CMK (cell line): ENCODE results near the gene SHISA8.

Experiments
- DNase-seq: peaks from one replicate; pipeline ENCODE4 v3.0.0-alpha.2; 2010; ENCODE audit warnings: low read depth

Gene SHISA8

DNA sequence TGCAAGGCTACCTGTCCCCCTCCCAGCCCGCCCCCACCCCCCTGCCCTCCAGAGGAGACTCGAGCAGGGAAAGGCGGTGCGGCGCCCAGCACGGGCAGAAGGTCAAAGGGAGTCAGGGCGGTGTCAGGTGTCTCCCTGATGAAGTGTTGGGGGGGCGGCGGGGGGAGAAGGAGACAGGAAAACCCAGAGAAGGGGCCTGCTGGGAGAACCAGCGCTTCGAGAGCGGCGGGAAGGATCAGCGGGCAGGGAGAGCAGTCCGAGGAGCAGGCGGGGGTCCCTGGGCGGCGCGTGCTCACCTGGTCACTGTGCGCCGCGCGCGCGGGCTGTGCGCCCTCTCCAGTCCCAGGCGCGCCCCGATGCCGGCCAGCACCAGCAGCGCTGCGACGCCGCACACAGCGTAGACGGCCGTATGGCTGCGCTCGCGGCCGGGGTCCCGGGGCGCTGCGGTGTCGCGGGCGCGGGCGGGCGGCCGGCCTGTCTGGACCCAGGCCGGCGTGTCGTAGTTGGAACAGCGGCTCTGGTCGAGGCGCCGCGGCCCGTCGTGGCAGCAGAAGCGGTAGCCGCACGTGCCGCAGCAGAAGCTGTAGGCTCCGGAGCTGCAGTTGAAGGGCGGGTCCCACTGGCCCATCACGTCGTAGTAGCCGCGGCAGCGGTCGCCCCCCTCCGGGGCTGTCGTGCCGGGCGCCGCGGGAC lies 886 bp downstream of the SHISA8 start:
- DNase-seq, result no peak

DNA sequence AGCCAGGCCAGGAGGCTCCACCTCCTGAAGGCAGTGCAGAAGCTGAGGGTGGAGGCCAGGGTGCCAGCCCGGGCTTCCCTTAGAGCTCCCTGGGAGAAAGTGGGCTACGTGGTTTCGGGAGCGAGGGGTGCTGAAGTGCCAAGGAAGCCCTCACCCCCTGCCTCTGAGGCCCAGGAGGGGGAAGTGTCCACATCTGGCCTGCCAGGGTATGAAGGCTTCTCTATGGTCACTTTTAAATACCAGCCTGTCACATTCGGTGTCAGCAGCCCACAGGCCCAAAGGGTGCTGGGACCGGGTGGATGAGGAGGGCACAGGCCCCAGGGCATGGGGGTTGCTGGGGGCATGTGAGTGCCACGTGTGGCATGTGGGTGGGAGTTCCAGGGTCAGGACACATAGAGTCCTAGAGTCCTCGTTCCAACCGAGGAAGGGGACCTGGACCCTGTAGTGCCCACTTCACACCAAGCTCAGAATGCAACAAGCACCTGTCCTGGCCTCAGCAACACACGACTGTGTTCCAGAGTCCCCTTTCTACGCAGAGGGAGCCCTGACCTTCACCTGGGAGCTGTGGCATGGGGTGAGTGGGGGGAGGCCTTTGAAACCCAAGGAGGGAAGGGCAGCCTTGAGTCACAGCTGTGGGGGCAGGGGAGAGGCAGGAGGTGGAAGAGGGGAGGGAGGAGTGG lies 1.7 kb downstream of the SHISA8 start:
- DNase-seq, result no peak

DNA sequence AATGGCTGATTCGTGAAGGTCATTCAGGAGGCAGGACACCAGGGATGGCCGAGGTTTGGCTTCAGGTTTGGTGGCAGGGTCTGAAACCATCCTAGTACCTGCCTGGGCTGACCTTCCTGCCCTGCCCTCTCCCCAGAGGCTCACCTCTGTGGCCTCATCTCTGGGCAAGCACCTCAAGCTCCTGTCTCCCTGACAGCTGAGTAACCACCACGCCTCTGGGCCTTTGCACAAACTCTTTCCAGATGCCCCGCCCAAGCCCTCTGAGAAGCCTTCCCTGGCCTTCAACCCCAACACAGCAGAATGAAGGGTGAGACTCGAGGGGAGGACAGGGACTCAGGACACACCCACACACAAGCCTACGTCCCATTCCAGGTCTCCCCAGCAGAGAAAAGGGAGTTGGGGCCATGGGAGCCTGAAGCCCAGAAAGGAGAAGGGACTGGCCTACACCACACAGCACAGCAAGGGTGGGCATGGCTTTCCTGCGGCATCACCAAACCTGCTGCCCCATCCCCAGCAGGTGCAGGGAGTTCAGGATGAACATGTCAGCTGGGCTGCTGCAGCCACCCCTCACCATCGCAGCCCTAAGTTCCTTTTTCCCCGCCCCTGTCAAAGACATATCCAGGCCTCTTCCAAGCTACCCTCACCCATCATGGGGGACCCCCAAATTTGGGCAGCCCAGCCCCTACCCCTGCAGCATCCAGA lies 2.4 kb downstream of the SHISA8 start:
- no peak for DNase-seq

DNA sequence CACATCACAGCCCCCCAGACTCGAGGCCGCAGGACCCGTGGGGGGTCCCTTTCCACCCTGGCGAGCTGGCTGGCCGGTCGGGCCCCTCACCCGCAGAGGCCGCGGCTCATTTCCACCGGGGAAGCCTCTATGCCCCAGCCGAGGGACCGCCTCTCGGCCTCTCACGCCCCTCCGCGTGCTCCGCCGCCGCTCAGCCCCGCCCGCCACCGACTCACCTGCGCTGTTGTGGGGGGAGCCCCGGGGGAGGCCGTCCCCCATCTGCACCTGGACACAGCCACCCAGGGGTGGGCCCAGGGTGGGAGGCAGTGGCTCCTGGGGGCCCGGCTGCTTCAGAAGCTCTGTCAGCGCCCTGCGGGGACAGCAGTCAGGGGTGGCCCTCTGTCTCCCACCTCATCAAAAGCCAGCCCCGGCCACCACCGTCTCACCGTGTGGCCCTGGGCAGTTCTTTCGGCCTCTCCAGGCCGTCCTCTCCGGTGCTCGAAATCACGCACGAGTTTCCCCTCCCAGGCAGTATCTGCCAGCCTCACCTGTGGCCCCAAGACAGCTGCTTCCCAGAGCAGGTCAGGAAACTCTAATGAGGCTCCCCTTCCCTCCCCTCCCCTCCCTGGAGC lies 3.8 kb downstream of the SHISA8 start:
- DNase-seq, result no peak

DNA sequence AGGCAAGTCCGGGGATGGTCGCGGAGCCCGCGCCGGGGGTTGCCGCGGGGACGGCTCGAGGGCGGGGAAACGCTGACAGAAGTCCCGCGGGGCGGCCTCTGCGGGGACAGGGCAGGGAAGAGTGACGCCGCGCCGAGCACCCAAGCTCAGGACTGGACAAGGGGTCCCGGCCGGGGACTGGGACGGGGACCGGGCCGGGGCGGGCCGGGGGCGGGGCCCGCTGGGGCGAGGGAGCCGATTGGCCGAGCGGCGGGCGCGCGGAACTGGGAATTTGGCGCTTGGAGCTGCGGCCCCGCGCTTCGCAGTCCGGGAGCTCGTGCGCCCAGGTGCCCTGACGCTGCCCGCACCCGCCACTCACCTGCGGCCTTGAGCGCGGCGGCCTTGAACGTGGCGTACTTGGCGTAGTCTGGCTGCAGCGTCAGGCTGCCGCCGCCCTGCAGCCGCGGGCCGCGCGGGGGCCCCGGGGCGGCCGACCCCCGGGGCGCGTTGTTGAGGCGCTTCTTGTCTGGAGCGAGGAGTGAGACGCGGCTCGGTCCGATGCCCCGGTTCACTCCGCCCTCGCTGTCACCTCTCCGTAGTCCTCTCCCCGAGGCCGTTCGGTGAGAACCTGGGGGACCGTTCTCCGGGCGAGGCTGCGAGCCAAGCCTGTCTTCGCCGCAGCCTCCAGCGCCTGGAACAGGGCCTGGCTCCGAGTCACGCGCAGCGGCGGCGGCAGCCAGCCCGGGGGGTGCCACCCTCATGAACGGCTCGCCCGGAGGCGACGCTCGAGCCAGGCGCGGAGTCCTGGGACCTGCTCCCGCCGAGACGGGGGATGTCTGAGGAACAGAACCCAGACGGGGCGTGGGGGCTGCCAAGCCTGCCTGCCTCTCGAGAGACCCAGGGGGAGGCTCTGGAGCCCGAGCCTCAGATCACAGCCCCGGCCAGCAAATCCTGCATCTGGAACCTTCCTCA lies 4.5 kb downstream of the SHISA8 start:
- no peak for DNase-seq

DNA sequence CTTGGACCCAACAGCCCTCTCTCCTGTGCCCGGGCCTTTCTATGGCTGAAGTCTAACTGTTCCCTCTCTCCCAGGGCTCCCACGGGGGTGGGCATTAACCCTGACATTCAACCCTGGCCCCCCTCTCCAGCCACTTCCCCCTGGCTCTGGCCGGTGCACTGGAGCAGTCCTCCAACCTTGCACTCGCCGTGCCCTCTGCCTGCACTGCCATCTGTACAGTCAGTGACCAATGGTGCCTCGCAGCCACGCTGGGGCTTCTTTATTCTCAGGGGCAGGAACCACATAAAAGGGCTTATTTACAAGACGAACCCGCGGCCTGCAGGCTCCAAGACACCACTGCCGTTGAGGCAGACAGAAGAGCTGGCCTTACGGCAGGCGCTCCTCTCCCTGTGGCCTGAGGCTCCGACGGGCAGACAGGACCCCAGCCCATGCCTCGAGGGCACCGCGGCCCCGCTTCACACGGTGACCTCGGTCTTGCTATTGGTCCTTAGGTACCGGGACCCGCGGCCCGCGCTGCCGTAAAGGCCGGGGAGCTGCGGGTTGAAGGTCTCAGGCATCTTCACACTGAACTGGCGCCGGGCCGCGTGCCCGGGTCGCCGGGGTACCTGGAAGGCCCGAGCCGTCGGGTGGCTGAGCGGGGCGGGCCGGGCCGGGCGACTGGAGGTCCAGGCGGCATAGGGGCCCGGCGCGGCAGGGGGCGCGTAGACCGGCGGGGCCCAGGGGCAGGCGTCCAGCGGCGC lies 5.4 kb downstream of the SHISA8 start:
- DNase-seq, result no peak

DNA sequence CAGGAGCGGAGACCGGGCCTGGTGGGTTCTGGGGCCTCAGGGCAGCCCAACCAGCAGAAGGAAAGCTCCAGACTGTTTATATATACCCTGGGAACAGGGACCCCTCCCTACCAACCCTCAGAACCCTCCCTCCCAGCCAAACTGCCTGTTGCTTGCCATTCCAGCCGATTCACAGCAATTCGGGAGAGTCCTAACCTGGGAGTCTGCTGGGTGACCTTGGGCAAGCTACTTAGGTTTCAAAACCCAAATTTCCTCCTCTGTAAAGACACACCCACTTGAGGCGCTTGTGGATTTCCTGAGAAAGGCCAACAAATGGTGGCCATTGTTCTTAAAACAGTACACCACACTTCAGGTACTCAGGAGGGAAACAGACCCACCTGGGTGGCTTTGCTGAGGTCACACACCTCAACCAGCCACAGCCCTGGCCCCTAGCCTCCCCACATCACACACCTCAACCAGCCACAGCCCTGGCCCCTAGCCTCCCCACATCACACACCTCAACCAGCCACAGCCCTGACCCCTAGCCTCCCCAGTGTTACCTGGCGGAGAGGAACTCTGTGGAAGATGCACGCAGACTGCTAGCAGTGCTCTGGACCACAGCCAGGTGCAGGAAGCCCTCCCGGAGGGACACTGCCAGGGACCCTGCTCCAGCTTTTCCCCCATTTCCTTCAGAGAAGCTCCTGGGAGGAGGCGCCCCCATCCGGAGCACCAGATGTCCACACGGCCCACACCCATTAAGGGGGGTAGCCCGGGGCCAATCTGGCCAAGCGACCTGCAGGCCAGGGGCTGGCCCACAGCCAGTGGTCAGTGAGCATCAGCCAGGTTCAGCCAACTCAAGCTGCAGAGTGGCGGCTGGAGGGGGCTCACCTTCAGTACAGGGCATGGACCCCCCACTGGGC lies 6.2 kb downstream of the SHISA8 start:
- DNase-seq, result no peak

DNA sequence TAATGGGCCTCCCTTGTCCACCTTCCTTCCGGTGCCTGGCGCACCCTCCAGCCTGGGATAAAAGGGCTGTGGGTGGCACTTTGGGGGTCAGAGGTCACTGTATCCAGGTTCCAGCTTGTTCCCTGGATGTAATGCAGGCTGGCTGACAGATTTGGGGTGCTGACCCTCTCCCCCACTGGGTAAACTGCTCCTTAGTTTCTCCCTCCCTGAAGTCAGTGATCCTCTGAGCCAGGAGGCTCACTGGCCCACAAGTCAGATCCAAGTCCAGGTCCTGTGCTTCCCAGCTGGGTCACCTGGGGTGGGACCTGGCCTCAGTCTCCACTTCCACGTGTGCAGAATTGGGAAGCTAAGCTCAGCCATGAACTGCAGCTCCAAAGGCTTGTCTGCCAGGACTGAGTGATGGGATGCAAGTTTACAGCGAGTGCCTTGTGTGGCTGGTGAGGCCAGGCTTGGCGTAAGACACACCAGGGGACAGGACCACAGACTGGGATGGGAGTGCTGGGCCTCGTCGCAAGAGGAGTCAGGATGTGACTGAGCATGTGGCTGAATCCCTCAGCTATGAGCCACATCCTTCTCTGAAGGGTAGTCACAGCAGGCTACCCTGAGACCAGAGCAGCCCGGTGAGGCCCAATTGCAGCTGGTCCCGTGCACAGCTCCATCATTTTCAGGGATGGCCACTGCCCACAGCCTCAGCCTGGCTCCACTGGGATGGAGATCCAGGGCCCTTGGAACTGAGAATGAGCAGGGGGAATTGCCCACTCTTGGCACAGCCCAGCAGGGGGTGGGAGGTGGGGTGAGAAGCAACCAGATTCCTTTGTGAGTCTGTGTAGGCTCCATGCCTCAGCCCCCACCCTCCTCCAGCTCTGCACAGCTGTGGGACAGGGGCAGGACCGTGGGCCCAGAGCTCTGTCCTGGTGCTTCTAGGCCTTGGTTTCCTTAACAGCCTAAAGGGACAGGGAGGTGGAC lies 7.2 kb downstream of the SHISA8 start:
- DNase-seq, result no peak

DNA sequence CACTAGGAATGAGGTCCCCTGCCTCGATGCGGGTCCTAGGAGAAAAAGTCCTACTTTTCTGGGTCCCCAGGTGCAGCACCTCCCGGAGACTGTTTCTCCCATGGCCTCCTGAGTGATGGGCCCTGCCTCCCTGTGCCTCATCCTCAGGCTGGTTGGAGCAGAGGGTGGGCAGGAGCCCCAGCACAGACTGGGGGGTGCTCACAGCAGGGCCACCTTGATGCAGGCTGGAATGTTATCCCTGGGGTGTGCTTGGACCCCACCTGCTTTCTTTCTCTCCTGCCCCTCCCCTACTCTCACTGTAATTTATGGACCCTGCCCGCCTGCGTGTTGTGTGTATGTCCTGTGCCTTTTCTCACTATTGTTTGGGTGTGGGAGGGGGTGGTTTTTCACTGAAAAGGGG lies 8.1 kb downstream of the SHISA8 start:
- no peak for DNase-seq

DNA sequence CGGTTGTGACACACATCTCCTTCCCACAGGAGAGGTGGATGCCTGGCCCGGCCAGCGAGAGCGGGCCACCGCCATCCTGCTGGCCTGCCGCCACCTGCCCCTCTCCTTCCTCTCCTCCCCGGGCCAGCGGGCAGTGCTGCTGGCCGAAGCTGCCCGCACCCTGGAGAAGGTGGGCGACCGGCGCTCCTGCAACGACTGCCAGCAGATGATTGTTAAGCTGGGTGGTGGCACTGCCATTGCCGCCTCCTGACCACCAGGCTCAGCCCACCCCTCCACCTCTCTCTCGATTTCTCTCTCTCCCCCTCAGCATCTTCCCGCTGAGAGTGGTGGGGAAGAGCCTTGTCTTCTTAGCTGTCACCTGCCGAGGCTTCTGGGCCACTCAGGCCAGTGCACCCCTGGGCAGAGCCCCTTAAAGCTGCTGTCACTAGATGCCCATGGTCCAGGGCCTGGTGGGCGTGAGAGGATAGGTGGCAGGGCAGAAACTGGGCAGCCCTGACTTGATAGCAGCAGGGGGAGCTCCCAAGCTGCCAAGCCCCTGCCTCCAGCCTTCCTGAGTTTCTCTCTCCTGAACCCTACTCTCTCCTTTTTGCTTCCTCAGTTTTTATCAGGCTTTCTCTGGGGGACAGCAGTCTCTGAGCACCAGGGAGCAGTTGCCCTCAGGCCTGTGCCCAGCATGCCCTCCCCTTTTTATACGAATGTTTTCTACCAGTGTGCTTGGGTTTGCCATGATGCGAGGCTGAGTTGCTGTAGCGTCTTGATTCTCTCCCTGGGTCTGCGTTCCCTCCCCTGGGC lies 9.3 kb downstream of the SHISA8 start:
- no peak for DNase-seq

DNA sequence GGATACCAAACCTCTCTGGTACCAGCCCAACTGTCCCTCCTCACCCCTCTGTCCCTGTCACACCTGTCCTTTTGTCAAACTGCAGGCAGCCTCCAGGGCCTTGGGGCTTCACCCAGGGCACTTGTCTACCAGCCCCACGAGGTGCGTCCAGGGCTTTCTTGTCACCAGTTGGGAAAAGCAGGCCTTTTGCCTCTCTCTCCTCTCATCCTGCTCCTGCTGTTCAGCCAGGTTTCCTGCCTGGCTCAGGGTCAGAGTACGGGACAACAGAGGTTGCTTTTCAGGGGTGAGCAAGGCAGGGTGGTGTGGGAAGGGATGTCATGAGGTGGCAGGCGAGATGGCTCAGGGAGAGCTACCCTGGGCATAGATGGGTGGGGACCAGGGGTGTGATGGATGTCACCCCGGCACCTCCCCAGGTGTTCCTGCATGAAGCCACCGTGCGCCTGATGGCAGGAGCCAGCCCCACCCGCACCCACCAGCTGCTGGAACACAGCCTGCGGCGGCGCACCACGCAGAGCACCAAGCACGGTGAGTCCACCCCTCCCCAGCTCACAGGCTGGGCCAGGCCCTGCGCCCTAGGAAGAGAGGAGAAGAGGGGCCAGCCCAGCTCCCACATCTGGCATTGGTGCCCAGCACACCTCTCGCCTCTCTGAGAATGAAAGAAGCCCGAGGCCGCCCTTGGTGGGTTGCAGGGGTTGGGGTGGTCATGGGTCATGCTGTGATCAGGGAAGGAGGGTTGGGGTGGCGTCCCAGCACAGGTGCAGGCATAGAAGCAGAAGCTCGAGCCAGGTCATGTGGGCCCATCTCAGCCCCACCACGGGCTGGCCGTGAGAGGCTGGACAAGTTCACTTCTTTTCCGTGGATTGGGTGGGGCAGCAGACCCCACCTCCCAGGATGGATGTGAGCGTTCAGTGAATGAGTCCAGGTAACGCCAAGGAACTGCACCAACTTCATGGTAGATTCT lies 10.1 kb downstream of the SHISA8 start:
- no peak for DNase-seq

DNA sequence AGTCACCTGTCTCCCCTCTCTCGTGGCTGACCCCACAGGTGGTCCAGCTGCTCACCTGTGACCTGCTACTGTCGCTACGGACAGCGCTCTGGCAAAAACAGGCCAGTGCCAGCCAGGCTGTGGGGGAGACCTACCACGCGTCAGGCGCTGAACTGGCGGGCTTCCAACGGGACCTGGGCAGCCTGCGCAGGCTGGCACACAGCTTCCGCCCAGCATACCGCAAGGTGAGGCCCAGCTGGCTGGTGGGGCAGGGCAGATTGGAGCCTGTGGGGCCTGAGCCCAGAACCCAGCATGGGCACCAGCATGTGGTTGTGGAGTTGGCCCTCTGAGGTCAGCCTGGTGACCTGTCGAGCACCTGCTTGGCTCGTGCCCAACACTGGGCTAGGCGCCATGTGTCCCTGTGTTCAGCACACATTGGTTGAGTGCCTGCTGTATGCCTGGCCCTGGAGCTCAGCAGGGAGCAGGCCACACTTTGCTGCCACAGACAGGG lies 11.9 kb downstream of the SHISA8 start:
- no peak for DNase-seq

DNA sequence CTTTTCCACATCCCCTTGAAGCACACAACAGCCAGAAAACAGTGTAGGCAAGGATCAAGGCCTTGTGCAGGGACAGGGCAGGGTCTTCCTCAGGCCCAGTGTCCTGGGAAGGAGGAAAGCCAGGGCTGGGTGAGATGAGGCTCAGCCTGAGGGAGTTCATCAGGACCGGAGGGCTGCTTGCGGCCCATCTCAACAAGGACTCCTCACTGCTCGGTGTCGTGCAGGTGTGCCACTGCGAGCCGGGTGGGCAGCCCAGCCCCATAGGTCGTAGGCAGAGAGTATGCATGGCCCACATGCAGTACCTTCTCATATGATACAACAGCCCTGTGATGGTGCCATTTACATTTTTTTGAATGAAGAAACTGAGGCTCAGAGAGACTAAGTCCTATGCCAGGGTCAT lies 12.9 kb downstream of the SHISA8 start:
- no peak for DNase-seq

DNA sequence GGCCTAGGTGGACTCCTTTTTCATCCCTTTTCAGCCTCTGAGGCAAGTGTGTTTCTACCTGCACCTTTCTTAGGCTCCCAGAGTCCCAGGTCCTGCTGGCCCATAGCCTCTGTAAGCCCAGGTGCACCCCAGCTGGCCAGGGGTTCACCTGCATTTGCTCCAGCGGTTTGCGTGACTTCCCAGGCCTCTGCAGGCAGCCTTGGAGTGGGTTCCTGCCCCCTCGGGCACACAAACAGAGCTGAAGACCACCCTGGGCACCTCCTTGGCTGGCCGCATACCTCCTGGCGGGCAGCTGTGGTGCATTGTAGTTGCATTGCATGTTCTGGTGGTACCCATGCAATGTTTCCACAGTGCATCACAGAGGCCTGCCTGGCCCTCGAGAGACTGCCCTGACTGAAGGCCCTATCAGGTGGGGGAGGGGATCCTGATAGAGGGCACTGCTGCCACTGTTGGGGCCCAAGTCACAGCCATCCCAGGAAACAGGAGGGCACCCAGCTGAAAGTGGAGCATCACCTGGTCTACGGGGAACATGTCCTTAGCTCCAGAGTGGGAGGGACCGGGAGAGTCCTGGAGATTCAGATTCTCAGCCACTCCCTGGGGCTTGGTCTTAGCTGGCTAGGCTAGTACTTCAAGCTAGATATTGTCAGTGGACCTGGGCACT lies 14.1 kb downstream of the SHISA8 start:
- no peak for DNase-seq

DNA sequence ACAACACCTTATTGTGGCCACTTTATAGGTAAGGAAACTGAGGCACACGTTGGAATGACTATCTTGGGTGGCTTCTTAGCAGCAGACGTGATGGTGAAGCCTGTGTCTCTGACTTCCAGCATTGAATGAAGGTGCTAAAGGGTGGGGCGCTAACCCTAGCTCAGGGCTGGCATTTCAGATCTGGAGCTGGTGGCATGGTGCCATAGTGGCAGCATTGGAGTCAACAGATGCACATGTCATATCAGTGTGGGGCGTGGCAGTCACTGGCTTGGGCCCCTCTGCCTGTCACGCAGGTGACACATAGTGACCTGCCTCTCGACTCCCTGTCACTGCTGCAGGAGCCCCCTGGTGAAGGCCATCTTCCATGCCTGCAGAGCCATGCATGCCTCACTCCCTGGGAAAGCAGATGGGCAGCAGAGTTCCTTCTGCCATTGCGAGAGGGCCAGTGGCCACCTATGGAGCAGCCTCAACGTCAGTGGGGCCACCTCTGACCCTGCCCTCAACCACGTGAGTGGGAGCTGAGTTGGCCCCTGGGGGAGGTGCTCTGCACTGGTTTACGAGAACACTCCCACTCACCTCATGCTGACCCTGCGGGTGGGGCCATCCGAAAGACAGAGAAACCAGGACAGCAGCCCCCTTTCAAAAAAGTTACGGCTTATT lies 14.8 kb downstream of the SHISA8 start:
- no peak for DNase-seq

DNA sequence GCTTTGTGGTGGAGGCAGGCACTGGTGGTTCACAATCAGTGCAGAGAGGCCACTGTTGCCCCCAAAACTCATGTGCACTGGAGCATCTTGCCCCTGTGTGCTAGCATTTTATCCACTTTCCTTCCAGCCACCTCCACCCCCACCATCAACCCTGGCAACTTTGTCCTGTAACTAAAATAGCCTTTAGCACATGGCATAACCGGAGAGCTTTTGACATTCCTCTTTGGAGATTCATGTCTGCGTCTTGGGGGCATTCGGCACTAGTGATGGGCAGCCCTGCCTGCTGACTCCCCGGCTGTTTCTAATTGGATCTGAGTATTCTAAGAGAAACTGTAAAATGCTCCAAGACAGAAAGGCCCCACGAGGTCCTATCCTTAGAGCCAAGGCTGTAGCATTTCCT lies 15.8 kb downstream of the SHISA8 start:
- DNase-seq, result no peak
